ENCODE results near the gene RPS21.
A peak's percentile ranks its signal among the peaks of the same experiment; 100 is the strongest.

Gene RPS21

GRCh38 chr20:62400021-62400420 is 13.1 kb downstream of the RPS21 start:
- DNase-seq = peak; percentile 25

DNA sequence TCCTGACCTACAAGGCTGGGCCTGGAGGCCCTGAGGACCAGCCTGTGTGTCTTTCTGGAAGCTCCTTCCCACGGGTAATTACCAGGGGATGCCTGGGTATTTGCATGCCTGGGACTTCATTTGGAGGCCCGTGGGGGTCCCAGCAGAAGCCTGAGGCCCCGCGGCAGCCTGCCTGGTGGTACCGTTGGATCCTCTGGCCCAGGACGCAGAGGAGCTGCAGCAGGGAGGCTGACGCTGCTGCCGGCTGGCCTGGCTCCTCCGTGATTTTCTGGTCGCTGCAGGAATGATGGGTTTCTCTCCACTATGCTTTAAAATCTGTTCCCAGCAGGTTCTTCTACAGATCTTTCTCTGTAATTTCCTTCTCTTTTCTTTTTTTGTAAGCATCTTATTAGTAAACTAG is 13.6 kb downstream of the RPS21 start:
- DNase-seq = no peak

DNA sequence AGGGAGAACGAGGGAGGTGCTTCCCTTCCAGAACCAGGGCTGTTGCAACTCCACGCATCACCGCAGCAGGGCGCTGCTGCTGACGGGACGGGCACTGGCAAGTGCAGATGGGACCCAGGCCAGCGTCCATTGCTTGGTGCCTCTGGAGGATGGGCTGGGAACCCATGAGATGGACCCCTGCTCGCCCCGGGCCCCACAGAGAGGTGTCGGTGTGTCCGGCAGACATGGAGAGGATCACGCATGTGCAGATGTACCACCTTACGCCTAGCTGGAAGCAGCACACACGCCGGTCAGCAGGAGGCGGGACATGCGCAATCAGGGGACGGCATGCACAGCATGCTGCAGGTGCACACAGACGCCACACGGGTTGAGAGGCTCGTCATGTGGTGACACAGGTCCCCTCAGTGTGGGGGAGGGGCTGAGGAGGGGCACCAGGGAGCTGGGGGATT is 14.5 kb downstream of the RPS21 start:
- no peak for DNase-seq

DNA sequence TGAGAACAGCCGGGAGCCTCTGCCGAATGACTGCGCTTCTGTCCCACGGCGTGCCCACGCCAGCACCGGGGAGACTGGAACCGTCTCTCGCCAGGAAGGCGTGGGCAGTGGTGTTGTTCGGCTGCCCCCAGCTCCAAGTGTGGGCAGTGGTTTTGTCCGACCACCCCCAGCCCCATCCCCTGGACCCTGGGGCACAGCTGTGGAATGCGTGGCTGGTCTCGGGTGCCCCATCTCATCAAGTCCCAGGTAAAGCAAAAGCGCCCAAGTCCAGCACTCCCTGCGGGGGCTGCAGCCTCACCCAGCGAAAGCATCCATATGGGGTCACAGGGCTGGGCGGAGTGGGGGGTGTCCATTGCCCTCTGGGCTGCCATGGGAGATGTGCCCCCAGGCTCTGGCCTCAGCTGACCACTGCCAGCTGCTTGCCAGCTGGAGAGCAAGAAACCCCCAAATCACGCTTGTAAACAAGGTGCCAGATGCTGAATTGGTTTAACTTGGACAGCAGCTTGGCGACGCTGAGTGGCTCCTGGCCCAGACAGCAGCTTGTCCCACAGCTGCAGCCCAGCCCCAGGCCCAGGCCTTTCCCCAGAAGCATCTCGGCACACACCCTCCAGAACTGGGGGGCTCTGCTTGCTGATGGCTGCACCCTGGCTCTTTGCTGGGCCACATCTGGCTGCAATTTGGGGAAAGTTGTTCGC is 15.7 kb downstream of the RPS21 start:
- DNase-seq = no peak

- DNase-seq = no peak
Measured at GRCh38 chr20:62403331-62403730, 16.4 kb downstream of the RPS21 start.

DNA sequence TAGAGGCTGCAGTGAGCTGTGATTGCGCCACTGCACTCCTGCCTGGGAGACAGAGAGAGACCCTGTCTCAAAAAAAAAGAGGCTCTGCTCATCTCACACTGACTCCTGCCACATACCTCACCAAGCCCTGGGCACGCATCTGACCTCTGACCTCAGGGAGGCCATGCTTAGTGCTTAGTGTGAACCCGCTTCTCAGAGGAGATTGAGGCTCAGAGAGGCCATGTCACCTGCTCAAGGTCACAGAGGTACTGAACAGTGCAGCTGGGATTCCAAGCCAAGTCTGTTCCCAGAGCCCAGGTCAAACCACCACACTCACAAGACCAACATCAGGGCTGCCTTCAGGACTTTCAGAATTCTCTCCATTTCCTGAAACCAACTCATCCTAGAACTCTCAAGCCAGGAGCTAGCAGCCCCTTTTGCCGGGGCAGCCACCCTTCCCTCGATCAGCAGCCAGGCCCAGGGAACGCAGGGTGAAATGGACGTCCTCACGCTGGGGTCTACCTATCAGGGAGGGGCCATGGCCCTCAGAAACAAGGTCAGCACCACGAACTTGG is 17.3 kb downstream of the RPS21 start:
- no peak for DNase-seq

DNA sequence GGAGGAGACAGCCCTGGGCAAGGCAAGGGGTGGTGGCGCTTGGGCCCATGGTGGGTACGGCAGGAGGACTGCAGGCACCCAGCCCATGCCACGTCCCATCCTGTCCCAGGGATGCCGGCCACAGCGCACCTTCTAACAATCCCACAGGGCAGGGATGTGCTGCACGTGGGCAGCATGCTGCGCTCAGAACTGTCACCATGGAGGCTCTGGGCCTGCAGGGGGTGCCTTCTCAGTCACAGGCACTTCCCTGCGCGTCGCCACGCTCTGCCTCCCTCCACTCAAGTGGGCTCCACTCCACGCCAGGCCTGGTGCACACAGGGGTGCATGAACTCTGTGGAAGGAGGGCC is 17.8 kb downstream of the RPS21 start:
- no peak for DNase-seq

- no peak for DNase-seq
Measured at GRCh38 chr20:62405108-62405980, 18.4 kb downstream of the RPS21 start.

DNA sequence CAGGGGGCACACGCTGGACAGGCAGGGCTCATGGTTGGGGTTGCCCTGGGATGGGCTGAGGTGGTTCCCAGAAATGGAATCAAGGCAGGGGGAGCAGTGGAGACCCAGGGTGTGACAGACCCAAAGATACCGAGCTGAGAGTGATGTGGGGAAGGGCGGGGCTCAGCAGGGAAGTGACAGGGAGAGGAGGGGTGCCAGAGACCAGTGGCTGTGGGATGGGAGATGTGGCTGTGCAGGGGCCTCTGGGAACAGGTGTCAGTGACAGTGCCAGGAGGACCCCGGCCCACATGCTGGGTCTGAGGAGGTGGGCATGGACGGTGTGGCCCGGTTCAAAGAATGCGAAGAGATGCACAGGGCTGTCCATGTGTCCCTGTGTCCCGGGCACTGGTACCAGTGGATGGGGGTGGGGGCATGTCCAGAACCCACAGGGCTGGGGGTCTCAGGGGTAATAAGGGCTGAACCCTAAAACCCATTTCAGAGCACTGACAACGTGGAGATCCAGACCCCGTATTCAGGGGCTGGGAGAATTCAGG is 19.1 kb downstream of the RPS21 start:
- DNase-seq = no peak

DNA sequence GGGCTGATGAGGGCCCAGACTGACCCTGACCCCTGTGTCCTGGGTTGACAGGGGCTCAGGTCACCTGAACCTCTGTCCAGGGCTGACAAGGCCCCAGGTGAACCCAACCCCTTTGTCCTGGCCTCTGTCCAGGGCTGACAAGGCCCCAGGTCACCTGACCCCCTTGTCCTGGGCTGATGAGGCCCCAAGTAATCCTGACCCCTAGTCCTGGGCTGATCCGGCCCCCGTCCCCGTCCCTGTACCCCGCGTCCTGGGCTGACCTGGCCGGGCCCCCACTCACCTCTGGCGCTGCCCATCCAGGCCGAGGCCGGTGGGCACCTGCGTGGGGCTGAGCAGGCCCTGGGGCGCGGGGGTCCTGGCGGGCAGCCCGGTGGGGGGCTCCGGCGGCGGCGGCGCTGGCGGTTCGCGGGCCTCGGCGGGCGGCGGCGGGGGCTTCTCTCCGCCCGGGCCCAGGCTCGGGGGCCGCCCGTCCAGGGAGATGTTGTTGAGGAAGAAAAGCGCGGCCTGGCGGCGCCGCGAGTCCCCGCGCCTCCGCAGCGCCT is 19.8 kb downstream of the RPS21 start:
- DNase-seq = no peak

DNA sequence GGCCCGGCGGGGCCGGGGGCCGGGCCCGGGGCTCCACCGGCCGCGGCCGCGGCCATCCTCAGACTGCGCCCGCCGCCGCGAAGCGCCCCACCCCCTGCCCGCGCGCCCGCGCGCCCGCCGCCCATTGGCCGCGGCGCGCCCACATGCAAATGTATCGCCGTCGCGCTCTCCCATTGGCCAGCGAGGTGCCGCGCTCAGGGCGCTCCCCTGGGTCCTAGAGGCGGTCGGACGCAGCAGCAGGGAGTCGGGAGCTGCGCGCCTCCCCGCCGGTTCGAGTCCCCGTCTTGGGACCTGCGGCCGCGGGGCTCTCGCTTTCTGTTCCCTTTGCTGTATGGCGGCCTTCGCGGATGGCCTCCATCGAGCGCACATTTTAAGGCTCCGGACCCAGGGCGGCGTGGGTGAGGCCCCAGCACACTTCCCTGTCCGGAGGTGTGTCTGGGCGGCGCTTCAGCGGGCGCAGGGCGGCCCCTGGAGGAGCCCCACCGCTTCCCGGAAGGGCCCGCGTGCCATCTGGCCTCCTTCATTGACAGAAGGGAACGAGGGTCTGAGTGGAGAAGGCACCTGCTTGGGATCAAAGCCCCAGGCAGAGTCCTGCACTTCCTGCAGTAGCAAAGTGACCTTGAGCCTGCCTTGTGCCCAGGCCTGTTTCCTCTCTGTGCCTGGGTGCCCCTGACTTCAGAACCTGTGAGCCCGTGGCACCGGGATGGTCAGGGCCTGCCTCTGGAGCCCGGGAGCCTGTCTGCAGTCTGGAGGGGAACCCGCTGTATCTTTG is 20.5 kb downstream of the RPS21 start, which contains the start of gene CABLES2:
Gene CABLES2, minus strand, starts transcription at position 65 of the 772 bp plus-strand sequence. Its CDS starts 9 bp downstream, at position 56.
- peak; percentile 94 for DNase-seq

- no peak for DNase-seq
Measured at GRCh38 chr20:62408055-62408454, 21.2 kb downstream of the RPS21 start.

DNA sequence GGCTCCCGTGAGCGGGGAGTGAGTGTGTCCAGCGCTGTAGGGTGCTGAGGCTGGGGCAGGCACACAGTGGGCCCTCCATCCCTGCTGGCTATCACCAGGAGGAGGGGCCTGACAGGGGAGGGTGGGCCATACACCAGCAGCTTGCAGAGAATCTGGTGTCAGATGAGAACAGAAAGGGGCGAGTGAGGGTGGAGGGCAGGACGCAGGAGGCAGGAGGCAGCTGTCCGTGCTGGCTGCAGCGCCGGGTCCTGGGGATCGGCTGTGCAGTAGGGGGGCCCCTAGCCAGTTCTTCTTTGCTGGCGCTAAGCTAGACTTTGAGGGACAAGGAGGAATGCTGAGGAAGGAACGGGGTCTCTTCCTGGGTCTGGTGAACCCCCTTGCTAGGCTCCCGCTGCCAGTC is 21.7 kb downstream of the RPS21 start:
- no peak for DNase-seq

DNA sequence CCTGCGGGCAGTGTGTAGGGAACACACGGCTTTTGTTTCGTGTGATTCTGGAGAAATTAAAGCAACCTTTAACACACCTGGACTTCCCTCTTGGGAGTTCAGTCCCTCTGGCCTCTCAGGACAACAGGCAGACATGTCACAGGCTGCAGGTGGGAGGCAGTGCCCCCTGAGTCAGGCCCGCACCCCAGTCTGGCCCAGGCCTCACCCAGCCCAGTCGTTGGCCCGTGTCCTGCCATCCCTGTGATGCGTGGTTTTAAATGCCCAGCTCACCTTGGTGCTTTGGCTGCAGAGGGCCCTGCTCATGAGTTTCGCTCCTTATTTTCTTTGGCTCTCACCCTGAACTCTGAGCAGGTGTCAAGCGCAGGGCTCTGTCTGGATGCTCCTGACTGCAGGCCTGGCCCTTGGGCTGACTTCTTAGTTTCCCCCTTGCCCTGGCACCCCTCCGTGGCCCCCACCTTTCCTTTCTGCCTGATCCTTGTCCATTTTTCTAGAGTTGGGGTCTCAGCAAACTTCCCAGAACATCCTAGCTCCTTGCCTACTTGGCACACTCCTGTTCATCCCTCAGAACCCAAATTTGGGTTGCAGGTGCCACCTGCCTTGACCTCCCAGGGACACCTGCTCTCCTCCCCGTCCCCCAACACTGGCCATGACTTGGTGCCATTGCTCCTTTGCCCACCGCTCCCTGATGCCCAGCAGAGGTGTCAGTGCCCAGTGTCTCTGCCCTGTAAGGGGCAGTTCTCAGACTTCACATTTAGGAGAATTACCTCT is 22.4 kb downstream of the RPS21 start:
- DNase-seq = no peak

- DNase-seq = peak; percentile 87
Measured at GRCh38 chr20:62409931-62410745, 23.2 kb downstream of the RPS21 start.

DNA sequence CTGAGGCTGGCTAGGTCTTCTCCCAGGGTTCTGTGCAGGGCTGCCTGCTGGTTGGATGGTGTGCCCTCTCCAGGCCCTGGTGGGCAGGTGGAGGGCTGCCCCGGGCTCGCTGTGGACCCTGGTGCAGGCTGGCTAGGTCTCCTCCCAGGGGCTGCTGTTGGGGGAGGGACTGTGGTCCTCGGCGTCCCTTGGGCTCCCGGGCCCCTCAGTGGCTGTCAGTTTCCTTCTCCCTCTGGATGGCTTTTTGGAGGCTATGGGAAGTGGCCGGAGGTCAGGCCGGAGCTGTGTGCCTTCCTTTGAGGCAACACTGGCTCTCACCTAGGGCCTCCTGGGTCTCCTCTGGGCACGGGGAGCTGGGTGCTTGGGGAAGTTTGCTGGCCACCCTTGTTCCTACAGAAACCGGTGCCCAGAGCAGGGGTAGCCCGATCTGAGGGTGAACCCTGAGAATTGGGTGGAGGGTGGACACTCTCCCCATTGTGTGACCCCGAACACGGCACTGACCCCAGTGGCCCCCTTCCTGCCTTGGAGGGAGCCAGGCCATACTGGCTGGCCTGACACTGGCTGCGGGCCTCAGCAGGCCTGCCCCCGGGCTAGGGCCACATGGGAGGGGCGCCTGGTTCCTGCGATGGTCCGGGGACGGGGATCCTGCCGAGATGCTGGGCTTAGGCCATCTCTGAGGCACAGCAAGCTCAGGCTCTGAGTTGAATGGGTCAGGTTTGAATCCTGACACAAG is 24.0 kb downstream of the RPS21 start:
- no peak for DNase-seq

DNA sequence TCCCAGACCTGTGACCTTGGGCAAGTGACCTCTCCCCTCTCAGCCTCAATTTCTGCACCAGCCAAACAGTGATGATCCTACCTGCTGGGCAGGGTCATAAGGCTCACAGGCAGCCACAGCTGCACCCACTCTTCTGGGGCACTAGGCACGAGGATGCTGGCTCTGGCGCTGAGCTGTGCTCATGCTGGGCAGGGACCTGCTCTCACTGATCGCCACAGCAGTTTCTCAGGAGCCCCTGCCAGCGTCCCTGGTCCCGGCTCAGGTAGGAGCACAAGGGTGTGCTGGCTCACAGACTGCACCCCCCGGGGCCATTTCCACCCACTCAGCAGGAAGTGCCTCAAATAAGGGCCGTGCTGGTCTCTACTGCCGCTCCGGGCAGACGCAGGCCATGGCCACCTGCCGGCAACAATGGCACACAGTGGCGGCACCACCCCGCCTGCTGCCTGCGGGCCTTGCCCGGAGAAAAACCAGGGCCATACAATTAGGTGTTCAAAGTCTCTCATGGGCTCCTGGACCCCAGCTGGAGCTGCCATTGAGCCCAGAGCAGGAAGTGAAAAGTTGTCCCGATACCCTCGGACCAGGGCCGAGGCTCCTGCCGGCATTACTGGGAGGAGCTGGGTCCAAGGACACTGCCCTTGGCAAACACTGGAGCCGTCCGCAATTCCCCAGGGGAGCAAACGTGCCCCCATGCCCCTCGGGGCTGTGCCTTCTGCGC is 24.7 kb downstream of the RPS21 start:
- peak; percentile 89 for DNase-seq

DNA sequence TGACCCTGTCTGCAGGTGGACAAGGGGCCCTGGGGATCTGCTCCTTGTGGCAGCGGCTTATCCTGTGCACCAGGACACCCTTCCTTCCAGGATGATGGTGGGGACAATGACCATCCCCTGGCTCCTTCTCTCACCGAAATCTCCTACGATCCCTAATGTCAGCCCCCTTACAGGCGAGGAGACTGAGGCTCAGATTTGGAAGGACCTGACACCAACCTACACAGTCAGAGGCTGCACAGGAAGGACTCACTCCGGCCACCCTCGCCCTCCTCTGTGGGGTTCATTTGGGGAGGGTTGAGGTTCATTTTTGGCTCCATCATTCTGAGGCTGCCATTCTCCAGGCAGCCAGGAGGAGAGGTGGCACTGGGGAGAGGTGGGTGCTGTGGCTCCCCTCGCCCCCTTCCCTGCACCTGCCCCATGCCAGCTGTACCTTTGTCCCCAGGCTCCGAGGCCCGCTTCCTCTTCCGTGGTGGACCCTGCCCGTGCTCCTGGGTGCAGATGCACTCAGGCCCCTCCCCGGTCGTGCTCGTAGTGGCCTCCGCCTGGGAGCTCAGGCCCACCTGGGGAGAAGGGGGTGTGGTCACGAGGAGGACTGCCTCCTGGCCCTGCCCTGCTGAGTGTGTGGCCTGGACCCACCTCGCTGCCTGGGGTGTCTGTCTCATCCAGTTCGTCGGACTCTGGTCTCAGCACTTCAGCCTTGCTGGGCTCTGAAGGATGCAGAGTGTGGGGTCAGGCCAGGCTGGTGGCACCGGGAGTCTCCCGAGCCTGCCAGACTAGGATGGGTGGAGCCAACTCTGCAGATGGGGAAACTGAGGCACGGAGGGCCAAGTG is 25.5 kb downstream of the RPS21 start:
- DNase-seq = no peak
